GM12878 (cell line): ENCODE measurements around the gene BCAR3. TPM values are rescaled to one million over a fixed set of nuclear protein-coding genes. Genes with fewer than 3 reads are reported as not detected.

Source experiments
- ATAC-seq: fragments of 200-7000 bp; cut with Tn5 transposase; 3 replicates; pipeline ENCODE4 v1.9.1; 2020; ENCODE audit warnings: mild to moderate bottlenecking, moderate library complexity
- BruUV-seq: library from RNA; stranded (reverse); fragments of 400-500 nt; replicated peaks from 2 replicates; lab custom pipeline; 2021; lab: Mats Ljungman, UMichigan
- CTCF ChIA-PET: fragments of 300-600 bp; sonication (Branson Sonifier 250); formaldehyde crosslinking; extraction: SDS; loops from one replicate; lab custom pipeline; 2021; ENCODE audit warnings: inconsistent platforms; lab: Yijun Ruan, JAX
- POLR2A ChIA-PET: fragments of 350-600 bp; formaldehyde crosslinking; extraction: SDS; loops from one replicate; lab custom pipeline; 2021; ENCODE audit warnings: inconsistent platforms; lab: Charles Lee
- RAD21 ChIA-PET: fragments of 300-600 bp; sonication (Branson Sonifier 250); formaldehyde crosslinking; loops from one replicate; lab custom pipeline; 2023; ENCODE audit warnings: antibody characterized with exemption; ENCODE audit not compliant: unreplicated experiment; lab: Charles Lee
- SMC1A ChIA-PET: fragments of 300-600 bp; sonication (Branson Sonifier 250); formaldehyde crosslinking; loops from one replicate; lab custom pipeline; 2023; ENCODE audit not compliant: unreplicated experiment, uncharacterized antibody; lab: Charles Lee
- DNase-seq: peaks from one replicate; pipeline ENCODE4 v3.0.0-alpha.2; 2011; ENCODE audit warnings: low read depth, low spot score
- FAIRE-seq: peaks from 3 replicates; lab custom pipeline; 2011; peaks lifted over from hg19 to GRCh38; lab: Jason Lieb, UNC
- H2AFZ ChIP-seq: 2 replicates; pipeline ENCODE4 v1.6.0; 2011; ENCODE audit warnings: low read depth, low read length, control low read depth; ENCODE audit not compliant: control insufficient read depth
- H3K27ac ChIP-seq: 2 replicates; pipeline ENCODE4 v1.5.1; 2011; ENCODE audit warnings: control low read depth; ENCODE audit not compliant: control insufficient read depth, insufficient read depth
- H3K27me3 ChIP-seq, 2 experiments: replicated peaks in 1 of 2; 2 replicates each; pipeline versions ENCODE4 v1.6.0 to v1.6.1; 2011; ENCODE audit warnings: low read length in 1 of 2; ENCODE audit not compliant: control insufficient read depth in 2 of 2, insufficient read depth in 2 of 2
- H3K36me3 ChIP-seq, 2 experiments: 2 replicates each; pipeline ENCODE4 v1.5.1; 2011; ENCODE audit warnings: low read length in 1 of 2; ENCODE audit not compliant: control insufficient read depth in 2 of 2, insufficient read depth in 2 of 2
- H3K4me1 ChIP-seq: 2 replicates; pipeline ENCODE4 v1.6.1; 2011; ENCODE audit warnings: mild to moderate bottlenecking, low read length, moderate library complexity, mixed read lengths; ENCODE audit not compliant: control insufficient read depth, insufficient read depth
- H3K4me2 ChIP-seq: 2 replicates; pipeline ENCODE4 v1.6.0; 2011; ENCODE audit warnings: control low read depth; ENCODE audit not compliant: control insufficient read depth, insufficient read depth
- H3K4me3 ChIP-seq: fragments of 200-600 bp; sonication (generic); 2 replicates; pipeline ENCODE4 v1.5.1; 2016
- H3K79me2 ChIP-seq: 2 replicates; pipeline ENCODE4 v1.6.0; 2011; ENCODE audit warnings: low read length; ENCODE audit not compliant: control insufficient read depth, insufficient read depth
- H3K9ac ChIP-seq: 2 replicates; pipeline ENCODE4 v1.8.0; 2011; ENCODE audit warnings: low read length, control low read depth, mixed read lengths; ENCODE audit not compliant: control insufficient read depth, insufficient read depth
- H3K9me3 ChIP-seq: replicated peaks from 3 replicates; pipeline ENCODE4 v1.5.1; 2011; ENCODE audit warnings: mild to moderate bottlenecking, low read length; ENCODE audit not compliant: control insufficient read depth, insufficient read depth
- H4K20me1 ChIP-seq: 2 replicates; pipeline ENCODE4 v1.6.0; 2011; ENCODE audit not compliant: control insufficient read depth, insufficient read depth
- CBX5 ChIP-seq: sonication (generic); IDR thresholded peaks from 2 replicates; pipeline ENCODE4 v1.6.1; 2016; ENCODE audit warnings: low read depth, moderate library complexity, mild to moderate bottlenecking, inconsistent platforms
- CHD4 ChIP-seq: fragments of 200-600 bp; sonication (generic); IDR thresholded peaks from 2 replicates; pipeline ENCODE4 v1.6.1; 2016; ENCODE audit warnings: mild to moderate bottlenecking
- HCFC1 ChIP-seq: fragments of 150-350 bp; IDR thresholded peaks from 2 replicates; pipeline ENCODE4 v1.6.1; 2014; ENCODE audit warnings: low read length
- HDGF ChIP-seq: fragments of 450-650 bp; IDR thresholded peaks from 2 replicates; pipeline ENCODE4 v1.6.1; 2016; ENCODE audit warnings: antibody characterized with exemption
- IKZF2 ChIP-seq, 2 experiments: fragments of 450-650 bp; IDR thresholded peaks; 2 replicates each; pipeline ENCODE4 v1.6.1; 2017; ENCODE audit warnings: mild to moderate bottlenecking in 2 of 2, moderate library complexity in 2 of 2
- MYC ChIP-seq: IDR thresholded peaks from 2 replicates; pipeline ENCODE4 v1.6.1; 2011; ENCODE audit warnings: mild to moderate bottlenecking, low read length, moderate library complexity, inconsistent platforms; ENCODE audit not compliant: insufficient read depth, insufficient replicate concordance, insufficient read length, severe bottlenecking
- NR2F1 ChIP-seq: fragments of 450-650 bp; conservative IDR thresholded peaks from 2 replicates; pipeline ENCODE4 v1.6.1; 2017; ENCODE audit warnings: mild to moderate bottlenecking
- POLR2AphosphoS5 ChIP-seq: IDR thresholded peaks from 2 replicates; pipeline ENCODE4 v1.6.1; 2011; ENCODE audit warnings: mild to moderate bottlenecking, low read length, inconsistent platforms
- POU2F2 ChIP-seq: IDR thresholded peaks from 3 replicates; pipeline ENCODE4 v1.6.1; 2011; ENCODE audit warnings: low read depth, mild to moderate bottlenecking, low read length, borderline replicate concordance
- RBBP5 ChIP-seq: fragments of 200-600 bp; sonication (generic); conservative IDR thresholded peaks from 2 replicates; pipeline ENCODE4 v1.6.1; 2016
- SREBF1 ChIP-seq: IDR thresholded peaks from 2 replicates; pipeline ENCODE4 v1.6.1; 2012; ENCODE audit warnings: mild to moderate bottlenecking, low read length
- SRF ChIP-seq, 2 experiments: IDR thresholded peaks; 2 replicates each; pipeline ENCODE4 v1.6.1; 2011; ENCODE audit warnings: low read depth in 2 of 2, low read length in 2 of 2, mild to moderate bottlenecking in 1 of 2, moderate library complexity in 1 of 2
- TCF12 ChIP-seq: IDR thresholded peaks from 2 replicates; pipeline ENCODE4 v1.6.1; 2011; ENCODE audit warnings: low read depth, mild to moderate bottlenecking, low read length
- WGBS: methylation state at CpG from one replicate; pipeline ENCODE4 v1.1.6; 2016; ENCODE audit warnings: low lambda C conversion rate; ENCODE audit not compliant: insufficient replicate concordance, insufficient coverage; ENCODE audit errors: missing lambda C conversion rate; 5-methylcytosine and 5-hydroxymethylcytosine counted together
- in situ Hi-C: fragments of 300-500 bp; cut with MboI; formaldehyde crosslinking; loops from 9 replicates; pipeline ENCODE4 v1.14.3; 2018; ENCODE audit warnings: mixed read lengths
- intact Hi-C: fragments of 100-400 bp; cut with micrococcal nuclease; formaldehyde crosslinking; loops from one replicate; pipeline ENCODE4 v1.14.2; 2022; ENCODE audit not compliant: unreplicated experiment
- polyA plus RNA-seq, 11 experiments: library from polyadenylated mRNA; depleted of rRNA in 4 of 11; unstranded in 6 of 11; stranded (reverse) in 5 of 11; fragments of >200 nt; fragmentation: Nextera tagmentation in 4 of 11; fragmentation: Illumina TruSeq in 1 of 11; extraction: Ambion mirVana in 4 of 11; extraction: Trizol in 1 of 11; gene quantifications; 1 replicate in 1 of 11; 2 replicates in 10 of 11; pipeline versions ENCODE4 v1.2.1 to v1.2.3, GENCODE V29; 2011 to 2016; ENCODE audit warnings: inconsistent platforms in 2 of 11, missing spikeins in 2 of 11, low read depth in 1 of 11
- total RNA-seq, 4 experiments: library from RNA; depleted of rRNA in 3 of 4; stranded (reverse); fragments of >200 nt in 3 of 4; fragmentation: Illumina TruSeq in 1 of 4; extraction: Trizol in 1 of 4; gene quantifications; 2 replicates each; pipeline versions ENCODE4 v1.2.1 to v1.2.3, GENCODE V29; 2013 to 2021
- TF ChIP-seq, protein P1 (sequence below): fragments of 150-350 bp; IDR thresholded peaks from 2 replicates; pipeline ENCODE4 v1.6.1; 2016; ENCODE audit warnings: low read depth, low read length
- TF ChIP-seq, protein P2 (sequence below): fragments of 450-650 bp; IDR thresholded peaks from 2 replicates; pipeline ENCODE4 v1.6.1; 2018; ENCODE audit warnings: mild to moderate bottlenecking, low read depth, moderate library complexity; ENCODE audit not compliant: partially characterized antibody
- TF ChIP-seq, protein P3 (sequence below): fragments of 450-650 bp; IDR thresholded peaks from 2 replicates; pipeline ENCODE4 v1.6.1; 2017; ENCODE audit warnings: low read depth, mild to moderate bottlenecking, moderate library complexity

Gene BCAR3
- total and polyA plus RNA-seq, 10 of the 15 experiments (the other 5 are each of a cell fraction or from before 2014, with no cell fraction given) = 1.3 to 6.6 (median 1.8) TPM

DNA sequence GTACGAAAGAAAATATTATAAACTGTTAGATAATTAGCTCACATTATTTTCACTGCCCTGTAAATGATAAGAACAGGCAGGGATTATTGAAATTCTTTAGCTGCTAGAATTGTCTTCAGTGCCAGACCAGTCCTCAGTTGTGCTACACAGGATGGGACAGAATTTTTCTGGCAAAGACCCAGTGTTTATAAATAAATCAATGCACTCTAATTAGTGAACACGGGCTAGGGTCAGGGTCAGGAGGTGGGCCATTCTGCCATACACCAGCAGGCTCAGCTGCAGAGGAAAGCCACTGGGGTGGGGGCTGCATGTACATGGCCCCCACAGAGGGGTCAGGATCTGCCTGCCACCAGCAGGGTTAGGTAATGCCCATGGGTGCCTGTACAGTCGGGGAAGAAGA lies 6.4 kb downstream of the BCAR3 start:
- DNase-seq (no peak), FAIRE-seq (no peak), ATAC-seq (no peak)
- TF ChIP-seq SRF (IDR thresholded peaks at IDR 0.05; ENCODE audit: low read depth in 2 of 2, low read length in 2 of 2) (no peak), NR2F1 (no peak), HDGF (no peak), CHD4 (no peak), POLR2AphosphoS5 (no peak), HCFC1 (no peak), CBX5 (no peak), TCF12 (no peak), MYC (no peak), POU2F2 (no peak), SREBF1 (no peak), RBBP5 (no peak), IKZF2 (IDR thresholded peaks at IDR 0.05) (no peak)
- TF ChIP-seq, protein P1, sequence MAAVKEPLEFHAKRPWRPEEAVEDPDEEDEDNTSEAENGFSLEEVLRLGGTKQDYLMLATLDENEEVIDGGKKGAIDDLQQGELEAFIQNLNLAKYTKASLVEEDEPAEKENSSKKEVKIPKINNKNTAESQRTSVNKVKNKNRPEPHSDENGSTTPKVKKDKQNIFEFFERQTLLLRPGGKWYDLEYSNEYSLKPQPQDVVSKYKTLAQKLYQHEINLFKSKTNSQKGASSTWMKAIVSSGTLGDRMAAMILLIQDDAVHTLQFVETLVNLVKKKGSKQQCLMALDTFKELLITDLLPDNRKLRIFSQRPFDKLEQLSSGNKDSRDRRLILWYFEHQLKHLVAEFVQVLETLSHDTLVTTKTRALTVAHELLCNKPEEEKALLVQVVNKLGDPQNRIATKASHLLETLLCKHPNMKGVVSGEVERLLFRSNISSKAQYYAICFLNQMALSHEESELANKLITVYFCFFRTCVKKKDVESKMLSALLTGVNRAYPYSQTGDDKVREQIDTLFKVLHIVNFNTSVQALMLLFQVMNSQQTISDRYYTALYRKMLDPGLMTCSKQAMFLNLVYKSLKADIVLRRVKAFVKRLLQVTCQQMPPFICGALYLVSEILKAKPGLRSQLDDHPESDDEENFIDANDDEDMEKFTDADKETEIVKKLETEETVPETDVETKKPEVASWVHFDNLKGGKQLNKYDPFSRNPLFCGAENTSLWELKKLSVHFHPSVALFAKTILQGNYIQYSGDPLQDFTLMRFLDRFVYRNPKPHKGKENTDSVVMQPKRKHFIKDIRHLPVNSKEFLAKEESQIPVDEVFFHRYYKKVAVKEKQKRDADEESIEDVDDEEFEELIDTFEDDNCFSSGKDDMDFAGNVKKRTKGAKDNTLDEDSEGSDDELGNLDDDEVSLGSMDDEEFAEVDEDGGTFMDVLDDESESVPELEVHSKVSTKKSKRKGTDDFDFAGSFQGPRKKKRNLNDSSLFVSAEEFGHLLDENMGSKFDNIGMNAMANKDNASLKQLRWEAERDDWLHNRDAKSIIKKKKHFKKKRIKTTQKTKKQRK = no peak
- TF ChIP-seq, protein P2, sequence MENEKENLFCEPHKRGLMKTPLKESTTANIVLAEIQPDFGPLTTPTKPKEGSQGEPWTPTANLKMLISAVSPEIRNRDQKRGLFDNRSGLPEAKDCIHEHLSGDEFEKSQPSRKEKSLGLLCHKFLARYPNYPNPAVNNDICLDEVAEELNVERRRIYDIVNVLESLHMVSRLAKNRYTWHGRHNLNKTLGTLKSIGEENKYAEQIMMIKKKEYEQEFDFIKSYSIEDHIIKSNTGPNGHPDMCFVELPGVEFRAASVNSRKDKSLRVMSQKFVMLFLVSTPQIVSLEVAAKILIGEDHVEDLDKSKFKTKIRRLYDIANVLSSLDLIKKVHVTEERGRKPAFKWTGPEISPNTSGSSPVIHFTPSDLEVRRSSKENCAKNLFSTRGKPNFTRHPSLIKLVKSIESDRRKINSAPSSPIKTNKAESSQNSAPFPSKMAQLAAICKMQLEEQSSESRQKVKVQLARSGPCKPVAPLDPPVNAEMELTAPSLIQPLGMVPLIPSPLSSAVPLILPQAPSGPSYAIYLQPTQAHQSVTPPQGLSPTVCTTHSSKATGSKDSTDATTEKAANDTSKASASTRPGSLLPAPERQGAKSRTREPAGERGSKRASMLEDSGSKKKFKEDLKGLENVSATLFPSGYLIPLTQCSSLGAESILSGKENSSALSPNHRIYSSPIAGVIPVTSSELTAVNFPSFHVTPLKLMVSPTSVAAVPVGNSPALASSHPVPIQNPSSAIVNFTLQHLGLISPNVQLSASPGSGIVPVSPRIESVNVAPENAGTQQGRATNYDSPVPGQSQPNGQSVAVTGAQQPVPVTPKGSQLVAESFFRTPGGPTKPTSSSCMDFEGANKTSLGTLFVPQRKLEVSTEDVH = no peak
- TF ChIP-seq, protein P3, sequence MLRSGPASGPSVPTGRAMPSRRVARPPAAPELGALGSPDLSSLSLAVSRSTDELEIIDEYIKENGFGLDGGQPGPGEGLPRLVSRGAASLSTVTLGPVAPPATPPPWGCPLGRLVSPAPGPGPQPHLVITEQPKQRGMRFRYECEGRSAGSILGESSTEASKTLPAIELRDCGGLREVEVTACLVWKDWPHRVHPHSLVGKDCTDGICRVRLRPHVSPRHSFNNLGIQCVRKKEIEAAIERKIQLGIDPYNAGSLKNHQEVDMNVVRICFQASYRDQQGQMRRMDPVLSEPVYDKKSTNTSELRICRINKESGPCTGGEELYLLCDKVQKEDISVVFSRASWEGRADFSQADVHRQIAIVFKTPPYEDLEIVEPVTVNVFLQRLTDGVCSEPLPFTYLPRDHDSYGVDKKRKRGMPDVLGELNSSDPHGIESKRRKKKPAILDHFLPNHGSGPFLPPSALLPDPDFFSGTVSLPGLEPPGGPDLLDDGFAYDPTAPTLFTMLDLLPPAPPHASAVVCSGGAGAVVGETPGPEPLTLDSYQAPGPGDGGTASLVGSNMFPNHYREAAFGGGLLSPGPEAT = no peak
- BruUV-seq = no TSS peak
- ChIA-PET SMC1A (interaction anchor here (1.0 to 2.2 kb wide), 3 partner anchors 11 to 46 kb away, joined by 3 to 11 read pairs (median 7); no protein-coding TSS in a partner anchor), RAD21 (interaction anchor here (0.7 to 1.8 kb wide), 4 partner anchors 13 to 139 kb away, joined by 3 to 4 read pairs (median 4); no protein-coding TSS in a partner anchor), POLR2A (interaction anchor here (0.7 kb wide), 1 partner anchor 74 kb away, joined by 6 read pairs; no protein-coding TSS in a partner anchor), CTCF (interaction anchor here (1.0 to 1.8 kb wide), 3 partner anchors 13 to 139 kb away, joined by 3 to 5 read pairs (median 3); no protein-coding TSS in a partner anchor)
- Histone ChIP-seq H4K20me1 (no peaks in the 10 kb centered on the region; the same call in 1 of the 2 replicates), H3K27ac (no peak overlapping the region), H2AFZ (no peak overlapping the region), H3K9ac (no peak overlapping the region), H3K79me2 (no peaks in the 10 kb centered on the region), H3K4me3 (no peak overlapping the region), H3K9me3 (no peaks in the 10 kb centered on the region), H3K27me3 (peaks cover 0 to under 1% of the 10 kb centered on the region in 2 experiments; a peak in 1 of 4 replicates), H3K4me1 (peaks cover 2% of the 10 kb centered on the region; the same call in 1 of the 2 replicates), H3K4me2 (no peak overlapping the region), H3K36me3 (no peaks in the 10 kb centered on the region)
- in situ Hi-C loops (no loop called here), intact Hi-C loops (no loop called here)
- WGBS = 51% methylated on average over 3 of the region's 3 CpGs
